ENCODE results near the gene SSH3.

GRCh38 chr11:67315325-67315909 is 12.1 kb downstream of the SSH3 start:
- TF ChIP-seq POLR2A (IDR thresholded peaks at IDR 0.05) (no peak), CTCF (IDR thresholded peaks at IDR 0.05 in 8 of 11, conservative IDR thresholded peaks at IDR 0.05 in 3 of 11) (no peak)

All from spleen (tissue), 7 donors.